HT-29 (cell line): ENCODE data around the gene KAT2A. TPM values are rescaled to one million over a fixed set of nuclear protein-coding genes. Genes with fewer than 3 reads are reported as not detected.
A peak's percentile ranks its signal among the peaks of the same experiment; 100 is the strongest.

Experiments used
- DNase-seq: peaks from one replicate; pipeline ENCODE4 v3.0.0-alpha.2; 2015; ENCODE audit warnings: low spot score
- total RNA-seq: library from RNA; depleted of rRNA; stranded (reverse); fragments of >200 nt; shearing (Covaris generic); gene quantifications from 2 replicates; pipeline ENCODE4 v1.2.3, GENCODE V29; 2014

KAT2A gene
- total RNA-seq, 1 experiment from 2014 or later = 49.6 TPM

DNA sequence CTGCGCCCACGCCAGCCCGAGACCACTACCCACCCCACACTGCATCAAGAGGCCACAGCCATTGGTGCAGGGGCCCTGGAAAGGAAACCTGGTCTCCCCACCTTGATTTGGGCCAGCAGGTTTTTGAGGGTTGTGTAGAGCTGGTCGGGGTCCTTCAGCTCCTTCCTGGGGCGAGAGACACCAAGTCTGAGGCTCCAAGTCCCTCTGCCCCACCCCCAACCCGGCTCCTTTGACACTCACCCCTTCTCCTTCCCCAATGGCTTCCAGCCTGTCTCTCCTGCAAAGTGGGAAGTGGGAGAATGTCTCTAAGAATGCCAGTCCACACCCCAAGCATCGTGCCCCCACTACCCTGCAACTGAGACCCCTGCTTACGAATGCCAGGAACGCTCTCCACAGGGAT lies 7.0 kb downstream of the KAT2A start:
- no peak for DNase-seq

DNA sequence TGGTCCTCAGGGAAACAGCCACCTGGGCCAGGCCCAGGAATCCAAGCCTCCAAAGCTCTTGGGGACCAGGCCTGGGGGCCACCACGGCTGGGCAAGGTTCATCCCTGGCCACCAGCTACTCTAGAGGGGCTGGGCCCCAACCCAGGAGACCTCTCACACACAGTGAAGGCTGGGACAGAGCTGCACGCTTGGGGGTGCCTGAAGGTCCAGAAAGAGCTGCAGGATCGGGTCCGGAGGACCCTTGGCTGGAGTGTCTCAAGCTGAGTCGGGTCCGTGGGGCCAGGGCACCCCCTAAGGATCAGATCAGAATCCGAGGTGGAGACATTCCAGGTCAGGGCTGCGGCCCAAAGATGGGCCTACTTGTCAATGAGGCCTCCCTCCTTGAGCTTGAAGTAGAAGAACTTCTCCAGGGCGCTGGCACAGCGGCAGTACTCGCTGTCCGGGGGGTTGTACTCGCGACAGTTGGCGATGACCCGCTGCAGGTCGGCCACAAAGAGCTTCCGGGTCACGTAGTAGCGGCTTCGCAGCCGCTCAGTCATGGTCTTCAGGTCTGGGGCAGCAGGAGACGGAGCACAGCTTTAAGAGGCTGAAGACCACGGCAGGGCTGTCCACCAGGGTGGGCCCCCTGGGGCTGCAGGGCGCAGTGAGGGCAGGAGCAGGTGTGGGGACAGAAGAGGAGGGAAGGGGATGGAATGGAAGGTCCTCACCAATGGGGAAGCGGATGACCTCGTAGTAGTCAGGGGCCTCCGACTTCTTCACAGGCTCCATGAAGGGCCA lies 7.7 kb downstream of the KAT2A start:
- no peak for DNase-seq

DNA sequence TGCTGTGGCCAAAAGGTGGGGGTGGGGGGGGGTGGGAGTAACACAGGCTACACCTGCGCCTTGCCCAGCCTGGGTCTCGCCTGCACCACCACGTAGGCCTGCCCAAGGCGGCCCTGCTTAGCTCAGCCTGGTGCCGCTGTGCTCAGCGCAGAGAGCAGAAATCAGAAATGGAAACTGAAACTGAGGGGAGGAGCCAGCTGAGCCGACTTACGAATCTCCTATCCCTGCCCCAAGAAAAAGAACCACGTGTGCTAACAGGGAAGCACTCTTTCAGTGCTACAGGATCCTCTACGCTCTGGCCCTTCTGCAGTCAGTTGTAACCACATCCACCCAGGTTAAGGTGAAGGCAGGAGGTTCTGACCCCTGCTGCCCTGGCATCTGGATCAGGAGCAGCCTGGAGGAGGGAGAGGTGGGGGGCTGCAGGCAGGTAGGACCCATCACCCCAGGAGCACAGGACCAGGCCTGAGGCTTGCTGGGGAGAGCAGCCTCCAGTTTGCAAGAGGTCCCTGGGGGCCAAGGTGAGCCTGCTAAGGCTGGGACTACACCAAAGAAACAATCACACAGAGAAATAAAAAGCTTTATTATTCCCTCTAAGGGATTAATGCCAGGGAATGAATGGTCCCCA lies 8.5 kb downstream of the KAT2A start, which contains the start of gene DHX58:
Gene DHX58 (minus strand): TSS at position 163 of the 625 bp plus-strand sequence. CDS start 822 bp downstream, outside the sequence.
- DNase-seq = peak; percentile 76

DNA sequence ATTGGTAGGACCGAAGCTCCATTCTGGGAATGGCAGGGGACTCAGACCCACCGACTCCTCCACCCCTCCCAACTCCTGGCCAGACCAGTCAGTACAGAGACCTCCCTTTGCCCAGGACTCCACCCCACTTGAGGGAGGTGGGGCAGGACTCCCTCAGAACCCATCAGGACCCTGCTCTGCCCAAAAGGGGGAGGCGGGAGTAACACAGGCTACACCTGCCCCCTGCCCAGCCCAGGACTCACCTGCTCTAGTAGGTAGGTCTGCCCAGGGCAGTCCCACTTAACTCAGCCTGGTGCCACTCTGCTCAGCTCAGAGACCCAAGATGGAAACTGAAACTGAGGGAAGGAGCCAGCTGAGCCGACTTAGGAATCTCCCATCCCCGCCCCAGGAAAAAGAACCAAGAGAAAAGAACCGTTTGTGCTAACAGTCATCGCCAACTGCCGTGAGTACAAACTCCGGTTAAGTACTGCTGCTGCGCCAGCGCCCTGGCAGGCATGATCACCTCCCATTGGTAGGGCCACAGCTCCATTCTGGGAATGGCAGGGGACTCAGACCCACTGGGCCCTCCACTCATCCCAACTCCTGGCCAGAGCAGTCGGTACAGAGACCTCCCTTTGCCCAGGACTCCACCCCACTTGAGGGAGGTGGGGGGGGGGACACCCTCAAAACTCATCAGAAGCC lies 9.2 kb downstream of the KAT2A start:
- DNase-seq = peak; percentile 52

DNA sequence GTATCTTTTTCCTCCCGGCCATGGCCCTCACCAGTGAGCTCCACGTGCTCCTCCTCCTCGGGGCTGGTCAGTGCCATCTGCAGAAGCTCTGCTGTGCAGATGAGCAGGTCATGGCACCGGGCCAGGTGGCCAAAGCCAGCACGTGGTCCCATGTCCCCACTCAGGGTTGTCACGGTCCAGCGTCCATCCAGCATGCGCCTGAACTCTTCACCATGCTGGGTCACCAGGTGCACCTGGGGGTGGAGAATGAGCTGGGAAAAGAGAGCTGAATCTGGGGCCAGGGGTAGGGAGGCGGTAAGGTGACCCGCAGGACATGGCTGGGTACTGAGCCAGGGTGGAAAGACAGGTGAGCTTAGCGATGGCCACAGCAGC lies 9.9 kb downstream of the KAT2A start:
- DNase-seq = no peak

DNA sequence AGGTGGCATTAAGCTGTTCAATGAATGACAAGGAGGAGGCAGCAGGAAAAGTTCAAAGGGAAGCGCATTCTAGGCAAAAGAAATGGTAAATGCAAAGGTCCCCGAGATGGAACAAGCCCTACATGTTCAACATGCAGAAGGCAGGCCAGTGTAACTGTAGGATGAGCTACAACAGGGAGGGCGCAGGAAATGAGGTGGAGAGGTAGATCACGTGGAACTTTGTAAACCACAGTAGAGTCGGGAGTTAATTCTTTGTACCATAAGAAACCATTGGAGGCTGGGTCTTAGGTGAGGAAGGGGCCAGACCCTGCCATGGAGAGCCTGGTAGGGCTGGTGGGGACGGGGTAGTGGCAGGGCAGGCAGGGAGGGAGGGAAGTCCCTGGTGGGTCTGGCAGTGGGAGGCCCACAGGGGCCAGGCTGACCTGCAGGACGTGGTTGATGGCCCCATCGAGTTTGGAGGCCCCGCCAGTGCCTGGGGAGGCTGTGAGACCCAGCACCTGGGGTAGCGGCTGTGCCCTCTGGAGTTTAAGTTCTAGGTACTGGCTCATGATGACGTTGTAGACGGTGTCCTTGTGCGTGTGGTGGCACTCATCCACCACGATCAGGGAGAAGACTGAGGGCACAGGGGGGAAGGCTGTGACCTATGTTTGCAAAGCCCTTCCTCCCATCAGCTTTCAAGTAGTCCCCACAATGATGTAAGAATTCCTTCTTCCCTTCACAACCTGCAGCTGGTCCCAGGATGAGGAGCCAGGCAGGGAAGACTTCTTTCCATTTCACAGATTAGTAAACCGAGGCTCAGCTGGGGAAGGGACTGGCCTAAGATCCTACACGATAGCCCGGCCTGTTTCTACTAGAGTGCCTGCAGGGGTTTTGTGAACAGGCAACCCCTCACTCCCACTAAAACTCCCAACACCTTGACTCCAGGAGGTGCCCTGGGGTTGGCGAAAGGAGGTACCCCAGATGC lies 10.6 kb downstream of the KAT2A start:
- no peak for DNase-seq

DNA sequence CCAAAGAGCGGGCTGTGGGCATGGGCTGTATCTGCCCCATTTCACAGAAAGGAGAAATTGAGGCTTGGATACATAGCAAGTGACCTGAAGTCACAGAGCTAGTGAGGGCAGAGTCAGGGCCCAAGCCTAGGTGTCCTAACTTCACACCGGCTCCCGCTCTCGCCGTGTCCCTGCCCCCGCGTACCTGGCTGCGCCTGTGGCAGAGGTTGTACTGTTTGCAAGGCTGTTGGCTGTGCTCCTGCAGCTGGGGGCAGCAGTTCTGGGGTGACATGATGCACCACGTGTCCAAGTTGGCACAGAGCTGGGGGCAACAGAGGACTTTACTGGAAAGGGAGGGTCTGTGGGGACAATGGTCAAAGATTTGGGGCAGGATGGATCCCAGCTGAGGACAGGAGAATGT lies 12.1 kb downstream of the KAT2A start:
- no peak for DNase-seq

DNA sequence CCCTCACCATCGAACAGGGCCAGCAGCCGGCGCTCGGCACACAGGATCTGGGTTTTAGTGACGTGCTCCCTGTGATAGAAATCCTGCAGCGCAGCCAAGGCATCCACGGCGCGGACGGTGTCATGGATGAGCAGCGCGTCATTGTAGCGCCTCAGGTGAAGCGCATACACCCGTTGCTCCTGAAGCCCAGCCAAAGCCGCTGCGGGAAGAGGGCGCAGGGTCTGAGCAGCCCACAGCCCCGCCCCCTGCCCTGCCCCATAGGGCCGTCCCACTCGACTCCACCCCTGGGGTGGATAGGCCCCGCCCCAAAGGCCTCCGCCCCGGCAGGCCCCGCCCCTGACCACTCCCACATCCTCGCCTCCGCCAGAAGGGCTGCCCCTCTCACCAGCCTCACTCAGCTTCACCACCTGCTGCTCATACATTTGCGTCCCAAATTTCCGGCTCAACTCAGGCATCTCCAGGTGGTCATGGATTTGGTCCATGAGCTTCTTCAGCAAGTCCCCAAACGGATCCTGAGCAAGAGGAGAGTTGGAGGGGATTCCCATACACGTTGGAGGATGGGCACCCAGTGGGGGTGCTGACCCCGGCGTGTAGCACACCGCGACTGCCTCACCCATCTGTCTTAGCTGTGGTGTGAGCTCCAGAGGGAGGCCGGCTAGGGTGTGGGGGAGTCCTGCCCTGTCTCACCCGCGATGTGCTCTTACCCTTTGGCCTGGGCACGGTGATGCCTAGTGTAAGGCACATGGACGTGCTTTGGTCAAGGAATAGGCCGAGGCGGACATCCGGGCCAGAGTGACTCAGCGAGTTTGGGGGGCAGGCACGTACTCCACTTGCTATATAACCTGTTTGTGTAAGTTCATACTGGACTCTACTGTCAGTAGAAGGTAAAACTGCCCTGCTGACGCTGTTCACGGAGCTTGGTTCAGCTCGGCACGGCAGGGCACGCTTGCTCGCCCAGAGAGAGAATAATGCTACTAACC lies 13.3 kb downstream of the KAT2A start:
- DNase-seq = peak; percentile 75

DNA sequence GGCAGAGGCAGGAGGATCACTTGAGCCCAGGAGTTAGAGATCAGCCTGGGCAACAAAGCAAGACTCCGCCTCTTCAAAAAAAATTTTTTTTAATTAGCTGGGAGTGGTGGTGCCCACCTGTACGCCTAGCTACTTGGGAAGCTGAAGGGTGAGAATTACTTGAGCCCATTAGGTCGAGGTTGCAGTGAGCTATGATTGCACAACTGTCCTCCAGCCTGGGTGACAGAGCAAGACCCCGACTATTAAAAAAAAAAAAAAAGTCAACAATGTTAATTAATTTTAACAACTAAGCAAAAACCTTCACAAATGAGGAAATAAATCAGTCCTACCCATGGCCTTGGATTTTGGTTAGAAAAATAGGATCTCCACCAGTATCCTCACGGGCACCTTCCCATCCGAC lies 14.0 kb downstream of the KAT2A start:
- no peak for DNase-seq

DNA sequence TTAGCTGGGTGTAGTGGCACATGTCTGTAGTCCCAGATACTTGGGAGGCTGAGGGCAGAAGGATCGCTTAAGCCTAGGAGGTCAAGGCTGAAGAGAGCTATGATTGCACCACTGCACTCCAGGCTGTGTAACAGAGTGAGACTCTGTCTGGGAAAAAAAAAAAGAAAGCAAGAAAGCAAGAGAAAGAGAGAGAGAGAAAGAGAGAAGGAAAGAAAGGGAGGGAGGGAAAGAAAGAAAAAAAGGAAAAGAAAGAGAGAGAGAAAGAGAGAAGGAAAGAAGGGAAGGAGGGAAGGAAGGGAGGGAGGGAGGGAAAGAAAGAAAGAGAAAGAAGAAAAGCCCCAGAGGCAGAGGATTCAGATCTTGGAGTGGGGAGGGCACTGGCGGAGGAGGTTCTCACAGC lies 15.2 kb downstream of the KAT2A start:
- DNase-seq = no peak

DNA sequence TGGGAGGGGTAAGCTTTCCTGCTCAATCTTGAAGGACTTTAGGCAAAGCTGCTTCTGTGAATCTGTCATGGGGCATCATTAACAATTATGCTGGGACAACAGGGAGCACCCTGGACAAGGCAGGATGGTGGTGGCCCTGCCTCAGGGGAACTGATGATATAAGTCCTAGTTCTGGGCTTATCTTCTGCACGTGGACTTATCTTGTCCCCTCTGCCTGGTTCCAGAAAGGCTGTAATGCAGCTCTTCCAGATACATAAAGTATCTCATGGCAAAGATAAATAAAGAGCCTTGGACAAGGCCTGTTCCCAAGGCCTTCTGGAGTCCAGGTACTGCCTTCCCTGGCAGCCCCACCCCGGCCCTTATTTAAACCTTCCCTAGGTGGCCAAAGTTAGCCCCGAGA lies 16.9 kb downstream of the KAT2A start:
- no peak for DNase-seq

DNA sequence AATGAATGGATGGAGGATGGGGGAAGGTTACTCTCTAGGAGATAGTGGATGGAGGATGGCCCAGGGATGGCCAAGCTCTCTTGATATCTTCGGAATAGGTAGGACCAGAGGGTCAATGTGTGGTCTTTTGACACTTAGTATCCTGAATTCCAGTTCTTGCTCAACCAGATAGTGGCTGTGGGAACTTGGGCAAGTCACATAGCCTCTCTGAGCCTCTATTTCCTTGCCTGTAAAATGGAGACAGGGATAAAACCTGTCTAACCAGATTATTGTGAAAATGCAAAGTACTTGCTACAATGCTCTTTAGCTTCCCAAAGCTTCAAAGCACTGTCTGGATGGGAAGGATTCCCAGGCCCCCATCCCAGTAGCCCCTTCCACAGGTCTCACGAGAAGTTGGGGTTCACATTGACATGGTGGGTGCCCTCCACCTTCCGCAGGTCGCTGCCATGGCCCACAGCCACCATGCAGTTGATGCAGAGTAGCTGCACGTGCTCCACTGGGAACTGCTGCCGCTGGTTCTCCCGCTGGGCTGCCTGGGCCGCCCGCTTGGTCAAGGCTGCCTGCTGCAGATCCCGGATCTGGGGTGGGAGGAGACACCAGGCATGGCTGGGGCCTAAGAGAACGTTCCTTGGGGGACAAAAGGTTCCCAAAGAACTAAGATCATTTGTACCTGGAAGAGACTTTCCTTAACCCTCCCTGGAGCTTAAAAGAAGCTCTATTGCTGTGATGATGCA lies 17.8 kb downstream of the KAT2A start:
- no peak for DNase-seq

DNA sequence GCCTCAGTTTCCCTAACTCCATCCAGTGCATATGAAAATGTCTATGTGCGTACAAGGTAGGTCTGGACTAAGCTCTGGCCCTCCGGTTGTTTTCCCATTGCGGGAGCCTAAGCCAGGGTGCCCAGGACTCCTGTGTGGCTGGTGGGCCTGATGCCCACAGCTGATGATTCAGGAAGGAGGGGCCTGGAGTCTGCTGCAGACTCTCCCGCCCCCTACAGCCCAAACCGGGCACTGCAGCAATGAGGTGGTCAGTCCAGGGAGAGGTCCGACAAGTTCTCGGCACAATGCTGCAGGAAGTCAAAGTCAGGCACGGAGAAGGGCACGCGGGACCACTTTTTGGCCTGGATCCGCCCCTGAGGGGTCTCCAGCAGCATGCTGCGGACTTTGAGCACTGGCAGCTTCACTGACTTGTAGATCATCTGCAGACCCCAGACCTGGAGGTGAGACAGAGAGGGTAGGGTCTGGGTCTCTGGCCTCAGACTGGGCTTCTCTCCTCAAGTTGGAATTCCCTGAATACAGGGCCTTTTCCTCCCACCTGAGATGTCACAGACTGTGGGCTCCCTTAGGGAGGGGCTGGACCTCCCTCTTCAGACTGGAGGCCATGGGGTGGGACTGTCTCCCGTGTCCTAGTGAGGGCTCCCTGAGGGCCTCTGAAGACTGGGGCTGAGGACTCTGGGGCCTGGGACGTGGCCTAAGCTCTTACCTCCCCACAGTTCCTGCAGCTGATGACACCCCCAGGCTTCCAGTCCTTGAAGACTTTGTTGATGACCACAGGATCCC lies 19.5 kb downstream of the KAT2A start:
- DNase-seq = peak; percentile 70

DNA sequence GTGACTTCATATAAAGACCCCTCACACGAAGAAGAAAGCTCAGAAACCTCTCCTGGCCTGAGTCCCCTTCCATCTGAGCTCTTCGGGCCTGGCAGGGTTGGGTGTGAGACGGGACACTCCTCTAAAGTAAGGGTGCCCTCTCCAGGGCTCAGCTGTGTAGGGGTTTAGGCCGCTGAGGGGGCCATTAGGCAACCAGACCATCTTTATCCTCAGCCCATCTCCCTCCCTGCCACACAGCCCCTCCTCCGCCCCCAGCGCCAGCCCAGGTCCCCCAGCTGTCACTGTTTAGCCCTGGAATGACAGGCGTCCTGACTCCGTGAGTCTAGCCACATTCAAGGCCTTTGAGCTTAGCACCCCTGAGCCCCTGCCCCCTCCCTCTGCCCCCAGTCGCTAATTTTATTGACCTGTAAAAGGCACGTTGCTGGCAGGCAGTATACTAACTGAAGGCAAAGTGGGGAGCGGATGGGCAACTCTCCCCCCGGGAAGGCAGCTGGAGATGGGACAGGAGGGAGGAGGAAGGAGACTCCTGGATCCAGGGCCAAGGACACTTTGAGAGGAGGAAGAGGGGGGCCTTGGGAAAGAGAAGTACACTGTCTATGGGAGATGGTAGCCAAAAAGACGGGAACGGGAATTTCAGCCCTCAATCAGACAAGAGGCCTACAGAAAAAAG lies 22.3 kb downstream of the KAT2A start:
- no peak for DNase-seq

DNA sequence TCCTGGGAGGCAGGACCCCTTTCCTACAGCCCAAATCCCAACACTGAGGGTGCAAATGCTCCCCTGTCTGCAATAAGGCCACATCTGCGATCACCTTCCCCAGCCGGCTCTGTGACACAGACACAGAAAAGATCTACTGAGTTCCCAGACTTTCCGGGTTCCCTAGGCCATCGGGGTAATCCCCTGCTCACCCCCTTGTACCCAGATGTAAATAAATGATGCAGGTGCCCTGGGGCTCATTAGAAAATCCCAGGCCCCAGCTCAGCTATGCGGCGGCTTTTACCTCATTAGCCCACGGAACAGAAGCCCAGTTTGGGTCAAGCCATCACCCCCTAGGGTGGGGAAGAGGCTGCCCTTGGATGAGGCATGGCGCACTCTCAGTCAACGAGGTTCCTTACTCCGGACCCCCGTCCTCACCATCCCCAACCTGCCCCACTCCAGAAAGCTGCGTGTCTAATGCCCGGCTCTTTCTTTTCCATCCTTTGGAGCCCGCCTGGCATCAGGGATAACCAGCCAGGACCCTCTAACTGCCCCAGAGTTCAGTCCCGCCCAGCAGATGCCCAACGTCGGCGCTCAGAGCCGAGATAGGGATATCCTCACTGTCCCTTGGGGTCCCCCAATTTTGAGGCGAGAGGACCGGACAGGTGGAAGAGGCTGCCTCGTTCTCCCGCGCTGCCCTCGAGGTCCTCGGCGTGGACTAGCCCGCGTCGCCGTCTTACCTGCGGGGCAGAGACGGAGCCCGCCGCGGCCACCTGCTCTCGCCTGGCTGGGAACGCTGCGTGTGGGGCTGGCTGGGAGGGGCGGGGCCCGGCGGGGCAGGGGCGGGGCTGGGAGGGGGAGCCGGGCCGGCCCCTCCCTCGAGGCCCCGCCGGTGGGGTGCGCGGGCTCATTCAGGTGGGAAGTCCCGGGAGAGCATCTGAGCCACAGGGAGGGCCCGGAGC lies 23.2 kb downstream of the KAT2A start, which contains the start of gene ZNF385C:
Gene ZNF385C (minus strand): TSS at position 783 of the 941 bp plus-strand sequence. CDS start 35,417 bp downstream, outside the sequence.
- no peak for DNase-seq

DNA sequence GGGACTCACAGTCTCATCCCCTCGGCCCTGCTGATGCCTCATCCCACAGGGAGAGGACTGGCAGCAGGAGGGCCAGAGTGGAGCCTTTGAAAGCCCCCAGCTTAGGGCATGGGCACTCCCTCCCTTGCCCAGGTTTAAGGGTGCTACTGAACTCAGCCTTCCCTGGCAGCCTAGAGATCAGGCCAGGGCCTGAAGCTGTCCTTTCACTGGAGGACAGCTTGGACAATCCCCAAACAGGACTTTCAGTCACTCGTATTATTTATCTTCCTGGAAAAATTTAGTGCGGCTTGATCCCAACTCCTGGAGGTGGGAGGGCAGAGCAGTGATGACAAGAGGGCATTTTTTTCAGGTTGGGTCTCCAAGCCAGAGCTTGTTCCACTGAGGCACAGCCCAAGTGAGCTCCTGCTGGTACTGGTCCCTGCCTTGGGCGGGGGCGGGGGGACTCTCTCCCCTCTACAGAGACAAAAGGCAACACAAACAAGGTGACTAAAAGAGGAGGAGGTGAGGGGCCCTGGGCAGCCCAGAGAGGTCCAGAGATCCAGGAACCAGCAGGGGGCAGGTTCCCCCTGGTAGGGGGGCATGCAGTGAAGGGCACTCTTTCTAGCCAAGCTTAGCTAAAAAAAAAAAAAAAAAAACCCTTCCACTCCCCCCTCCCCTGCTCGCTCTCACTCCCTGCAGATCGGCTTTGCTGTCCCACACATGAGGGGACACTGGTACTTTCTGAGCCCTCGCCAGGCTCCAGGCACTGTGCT lies 24.6 kb downstream of the KAT2A start:
- DNase-seq = no peak
